GM12878 (cell line): Measurements from ENCODE around the gene NFKBIZ. TPM values are rescaled to one million over a fixed set of nuclear protein-coding genes. Genes with fewer than 3 reads are reported as not detected.

ENCODE experiments used
- ATF3 ChIP-seq: IDR thresholded peaks from 2 replicates; pipeline ENCODE4 v1.6.1; 2011; ENCODE audit warnings: low read depth, mild to moderate bottlenecking, low read length, moderate library complexity, borderline replicate concordance; ENCODE audit errors: extremely low read depth
- ATF7 ChIP-seq: fragments of 450-650 bp; IDR thresholded peaks from 2 replicates; pipeline ENCODE4 v1.6.1; 2016; ENCODE audit warnings: low read depth, mild to moderate bottlenecking
- CBX5 ChIP-seq: sonication (generic); IDR thresholded peaks from 2 replicates; pipeline ENCODE4 v1.6.1; 2016; ENCODE audit warnings: low read depth, moderate library complexity, mild to moderate bottlenecking, inconsistent platforms
- HCFC1 ChIP-seq: fragments of 150-350 bp; IDR thresholded peaks from 2 replicates; pipeline ENCODE4 v1.6.1; 2014; ENCODE audit warnings: low read length
- HDGF ChIP-seq: fragments of 450-650 bp; IDR thresholded peaks from 2 replicates; pipeline ENCODE4 v1.6.1; 2016; ENCODE audit warnings: antibody characterized with exemption
- MYC ChIP-seq: IDR thresholded peaks from 2 replicates; pipeline ENCODE4 v1.6.1; 2011; ENCODE audit warnings: mild to moderate bottlenecking, low read length, moderate library complexity, inconsistent platforms; ENCODE audit not compliant: insufficient read depth, insufficient replicate concordance, insufficient read length, severe bottlenecking
- NFYA ChIP-seq: IDR thresholded peaks from 2 replicates; pipeline ENCODE4 v1.6.1; 2011; ENCODE audit warnings: low read depth, mild to moderate bottlenecking, low read length, improper control_type of control experiment, borderline replicate concordance
- PML ChIP-seq: IDR thresholded peaks from 2 replicates; pipeline ENCODE4 v1.6.1; 2012; ENCODE audit warnings: low read length, inconsistent platforms
- POLR2AphosphoS2 ChIP-seq: IDR thresholded peaks from 2 replicates; pipeline ENCODE4 v1.6.1; 2011; ENCODE audit warnings: low read depth, mild to moderate bottlenecking, low read length, improper control_type of control experiment, moderate library complexity
- POLR2AphosphoS5 ChIP-seq: IDR thresholded peaks from 2 replicates; pipeline ENCODE4 v1.6.1; 2011; ENCODE audit warnings: mild to moderate bottlenecking, low read length, inconsistent platforms
- RAD51 ChIP-seq: fragments of 450-650 bp; IDR thresholded peaks from 2 replicates; pipeline ENCODE4 v1.6.1; 2016; ENCODE audit warnings: moderate library complexity, mild to moderate bottlenecking, inconsistent platforms
- REST ChIP-seq: IDR thresholded peaks from 2 replicates; pipeline ENCODE4 v1.6.1; 2012; ENCODE audit warnings: mild to moderate bottlenecking, low read depth, low read length
- SIN3A ChIP-seq: IDR thresholded peaks from 2 replicates; pipeline ENCODE4 v1.6.1; 2012; ENCODE audit warnings: low read depth, low read length, improper control_type of control experiment
- SMC3 ChIP-seq: IDR thresholded peaks from 2 replicates; pipeline ENCODE4 v1.6.1; 2011; ENCODE audit warnings: low read length, improper control_type of control experiment, borderline replicate concordance
- STAT1 ChIP-seq: fragments of 450-650 bp; conservative IDR thresholded peaks from 2 replicates; pipeline ENCODE4 v1.6.1; 2014; ENCODE audit warnings: antibody characterized with exemption, mild to moderate bottlenecking
- SUZ12 ChIP-seq: fragments of 200-600 bp; sonication (generic); IDR thresholded peaks from one replicate; pipeline ENCODE4 v1.6.1; 2018; ENCODE audit warnings: antibody characterized with exemption, mild to moderate bottlenecking; ENCODE audit not compliant: unreplicated experiment
- TCF3 ChIP-seq: IDR thresholded peaks from 2 replicates; pipeline ENCODE4 v1.6.1; 2012; ENCODE audit warnings: low read depth, mild to moderate bottlenecking, low read length, borderline replicate concordance; ENCODE audit not compliant: insufficient read depth
- YY1 ChIP-seq: IDR thresholded peaks from 2 replicates; pipeline ENCODE4 v1.6.1; 2011; ENCODE audit warnings: low read depth, mild to moderate bottlenecking, low read length
- ZBTB33 ChIP-seq: fragments of 450-650 bp; IDR thresholded peaks from 2 replicates; pipeline ENCODE4 v1.6.1; 2017; ENCODE audit warnings: mild to moderate bottlenecking
- ZNF24 ChIP-seq: fragments of 450-650 bp; IDR thresholded peaks from 2 replicates; pipeline ENCODE4 v1.6.1; 2017; ENCODE audit warnings: antibody characterized with exemption, mild to moderate bottlenecking
- ZNF622 ChIP-seq: fragments of 450-650 bp; IDR thresholded peaks from 2 replicates; pipeline ENCODE4 v1.6.1; 2017; ENCODE audit warnings: mild to moderate bottlenecking, inconsistent platforms
- polyA plus RNA-seq, 11 experiments: library from polyadenylated mRNA; depleted of rRNA in 4 of 11; unstranded in 6 of 11; stranded (reverse) in 5 of 11; fragments of >200 nt; fragmentation: Nextera tagmentation in 4 of 11; fragmentation: Illumina TruSeq in 1 of 11; extraction: Ambion mirVana in 4 of 11; extraction: Trizol in 1 of 11; gene quantifications; 1 replicate in 1 of 11; 2 replicates in 10 of 11; pipeline versions ENCODE4 v1.2.1 to v1.2.3, GENCODE V29; 2011 to 2016; ENCODE audit warnings: inconsistent platforms in 2 of 11, missing spikeins in 2 of 11, low read depth in 1 of 11
- total RNA-seq, 4 experiments: library from RNA; depleted of rRNA in 3 of 4; stranded (reverse); fragments of >200 nt in 3 of 4; fragmentation: Illumina TruSeq in 1 of 4; extraction: Trizol in 1 of 4; gene quantifications; 2 replicates each; pipeline versions ENCODE4 v1.2.1 to v1.2.3, GENCODE V29; 2013 to 2021

NFKBIZ gene
- total and polyA plus RNA-seq, 10 of the 15 experiments (the other 5 are each of a cell fraction or from before 2014, with no cell fraction given) = 6.3 to 53.8 (median 17.3) TPM

- TF ChIP-seq REST (no peak), ZNF24 (no peak), MYC (no peak), CBX5 (no peak), ZNF622 (no peak), POLR2AphosphoS2 (no peak), ATF3 (no peak), SMC3 (peak; percentile 81), HCFC1 (no peak), ZBTB33 (no peak), POLR2AphosphoS5 (no peak), YY1 (no peak), SIN3A (no peak), RAD51 (no peak), SUZ12 (no peak), HDGF (no peak), TCF3 (no peak), ATF7 (no peak), NFYA (no peak), PML (no peak), STAT1 (no peak)
Measured at GRCh38 chr3:101803173-101803782, 46.0 kb upstream of the NFKBIZ start (continued).
